Adrenal gland (tissue), 5 donors: Measurements from ENCODE around the gene METTL27.

ENCODE experiments used
- CTCF ChIP-seq, 6 experiments: fragments of 450-650 bp in 4 of 6; fragments of 200-600 bp in 2 of 6; sonication (generic) in 1 of 6; IDR thresholded peaks; 1 replicate in 5 of 6; 2 replicates in 1 of 6; pipeline versions ENCODE4 v1.5.1 to v1.8.0; 2016 to 2021; ENCODE audit warnings: antibody characterized with exemption in 6 of 6, mild to moderate bottlenecking in 2 of 6, moderate library complexity in 1 of 6
- POLR2A ChIP-seq, 2 donors: fragments of 450-650 bp; IDR thresholded peaks; one replicate each; pipeline ENCODE4 v1.6.1; 2017; ENCODE audit warnings: antibody characterized with exemption in 2 of 2, mild to moderate bottlenecking in 2 of 2, moderate library complexity in 1 of 2
- donor health status: DM: no; HTN: no; CAD: no.

- TF ChIP-seq CTCF (IDR thresholded peaks at IDR 0.05) (no peak), POLR2A (IDR thresholded peaks at IDR 0.05) (peak in 1 of 2 donors; percentile 68)
Observed at GRCh38 chr7:73842067-73842976, at the start of gene METTL27.
